Femur (tissue), 1 donor: ENCODE measurements around the gene DDX50.
"Not testable (repeated sequence)": the region's sequence is repeated elsewhere in the genome, so short reads cannot be mapped to it uniquely, and the experiment has no call there.

ENCODE experiments used
- DNase-seq: peaks from one replicate; pipeline ENCODE4 v3.0.0-alpha.2; 2017

The DDX50 gene

DNA sequence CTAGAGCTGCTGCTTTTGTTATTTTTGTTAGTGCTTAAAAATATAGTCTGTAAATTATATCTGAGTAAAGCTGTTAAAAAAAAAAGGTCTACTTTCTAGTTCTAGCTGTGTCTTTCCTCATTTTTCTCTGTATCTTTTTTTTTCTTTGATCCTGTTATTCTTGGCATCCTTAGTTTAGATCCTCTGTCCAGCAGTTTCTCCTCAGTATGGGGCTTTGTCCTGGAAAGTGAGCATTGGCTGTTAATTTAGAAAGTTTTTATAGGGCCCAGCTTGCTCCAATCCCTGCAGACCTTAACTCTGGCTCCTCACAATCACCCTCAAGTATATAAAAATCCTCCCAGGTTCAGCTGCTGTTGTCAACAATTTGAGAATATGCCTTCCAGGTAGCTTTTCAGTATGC is 23.5 kb downstream of the DDX50 start:
- DNase-seq, result no peak

DNA sequence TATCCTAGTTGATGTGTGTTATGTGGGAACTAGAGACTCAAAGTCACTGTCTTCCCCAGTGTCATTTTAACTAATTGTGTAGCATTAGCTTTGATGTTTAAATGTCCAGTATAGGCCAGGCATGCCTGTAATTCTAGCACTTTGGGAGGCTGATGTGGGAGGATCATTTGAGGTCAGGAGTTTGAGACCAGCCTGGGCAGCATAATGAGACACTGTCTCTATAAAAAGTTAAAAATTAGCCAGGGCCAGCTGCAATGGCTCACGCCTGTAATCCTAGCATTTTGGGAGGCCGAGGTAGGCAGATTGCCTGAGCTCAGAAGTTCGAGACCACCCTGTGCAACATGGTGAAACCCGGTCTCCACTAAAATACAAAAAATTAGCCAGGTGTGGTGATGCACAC is 24.4 kb downstream of the DDX50 start:
- no peak for DNase-seq

DNA sequence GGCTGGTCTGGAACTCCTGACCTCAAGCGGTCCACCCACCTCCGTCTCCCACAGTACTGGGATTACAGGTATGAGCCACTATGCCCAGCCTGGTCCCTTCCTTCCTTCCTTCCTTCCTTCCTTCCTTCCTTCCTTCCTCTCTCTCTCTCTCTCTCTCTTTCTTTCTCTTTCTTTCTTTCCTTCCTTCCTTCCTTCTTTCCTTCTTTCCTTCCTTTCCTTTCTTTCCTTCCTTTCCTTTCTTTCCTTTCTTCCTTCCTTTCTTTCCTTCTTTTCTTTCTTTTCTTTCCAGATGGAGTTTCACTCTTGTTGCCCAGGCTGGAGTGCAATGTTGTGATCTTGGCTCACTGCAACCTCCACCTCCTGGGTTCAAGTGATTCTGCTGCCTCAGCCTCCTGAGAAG is 28.0 kb downstream of the DDX50 start:
- not testable (repeated sequence) for DNase-seq

DNA sequence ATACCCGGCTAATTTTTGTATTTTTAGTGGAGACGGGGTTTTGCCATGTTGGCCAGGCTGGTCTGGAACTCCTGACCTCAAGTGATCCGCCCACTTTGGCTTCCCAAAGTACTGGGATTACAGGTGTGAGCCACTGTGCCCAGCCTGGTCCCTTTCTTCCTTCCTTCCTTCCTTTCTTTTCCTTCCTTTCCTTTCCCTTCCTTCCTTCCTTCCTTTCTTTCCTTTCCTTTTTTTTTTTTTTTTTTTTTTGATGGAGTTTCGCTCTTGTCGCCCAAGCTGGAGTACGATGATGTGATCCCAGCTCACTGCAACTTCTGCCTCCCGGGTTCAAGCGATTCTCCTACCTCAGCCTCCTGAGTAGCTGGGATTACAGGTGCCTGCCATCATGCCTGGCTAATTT is 28.8 kb downstream of the DDX50 start:
- DNase-seq, result not testable (repeated sequence)

DNA sequence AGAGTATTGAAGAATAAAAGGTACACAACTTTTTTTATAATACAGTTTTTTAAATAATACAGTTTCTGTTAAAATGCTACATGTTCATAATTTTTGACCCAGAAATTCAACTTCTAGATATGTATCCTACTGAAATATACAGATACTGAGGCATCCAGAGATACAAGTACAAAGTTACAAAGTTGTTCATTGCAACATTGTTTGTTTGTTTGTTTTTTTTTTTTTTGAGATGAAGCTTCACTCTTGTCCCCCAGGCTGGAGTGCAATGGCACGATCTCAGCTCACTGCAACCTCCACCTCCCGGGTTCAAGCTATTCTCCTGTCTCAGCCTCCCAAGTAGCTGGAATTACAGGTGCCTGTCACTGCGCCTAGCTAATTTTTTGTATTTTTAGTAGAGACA is 31.7 kb downstream of the DDX50 start:
- not testable (repeated sequence) for DNase-seq

DNA sequence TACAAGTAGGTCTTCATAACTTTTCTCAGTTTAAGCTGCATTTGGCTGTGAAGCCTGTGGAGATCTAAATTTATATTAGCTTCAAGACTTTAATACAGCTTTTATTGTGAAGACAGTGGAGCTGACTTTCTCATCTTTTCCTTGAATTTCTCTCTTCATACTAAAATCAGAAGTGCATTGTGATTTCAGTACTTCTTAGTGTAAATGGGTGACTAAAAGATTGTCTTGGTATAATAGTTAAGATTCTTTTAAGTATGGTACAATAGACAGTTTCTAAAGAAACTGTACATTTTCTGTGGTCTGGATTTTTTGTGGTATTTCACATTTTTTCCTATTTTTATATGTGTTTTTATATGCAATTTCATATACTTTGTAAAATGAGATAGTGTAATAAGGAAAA is 33.9 kb downstream of the DDX50 start:
- DNase-seq, result no peak

DNA sequence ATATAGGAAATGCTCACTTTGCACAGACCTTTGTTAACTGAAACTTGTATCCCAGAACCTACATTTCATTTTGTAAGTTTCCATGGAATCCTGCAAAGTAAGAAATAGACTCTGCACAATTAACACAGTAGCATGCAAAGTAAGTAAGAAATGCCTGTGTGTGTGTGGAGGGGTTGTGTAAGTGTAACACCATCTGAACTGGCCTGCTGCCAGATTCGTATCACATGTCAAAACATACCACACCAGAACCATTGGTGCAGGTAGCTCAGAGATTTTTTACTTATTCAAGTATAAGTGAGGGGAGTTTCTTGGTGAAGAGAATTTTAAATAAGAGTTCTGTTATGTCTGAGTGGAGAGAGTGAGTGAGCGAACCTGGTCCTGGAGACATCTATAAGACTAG is 37.0 kb downstream of the DDX50 start:
- DNase-seq, result no peak

DNA sequence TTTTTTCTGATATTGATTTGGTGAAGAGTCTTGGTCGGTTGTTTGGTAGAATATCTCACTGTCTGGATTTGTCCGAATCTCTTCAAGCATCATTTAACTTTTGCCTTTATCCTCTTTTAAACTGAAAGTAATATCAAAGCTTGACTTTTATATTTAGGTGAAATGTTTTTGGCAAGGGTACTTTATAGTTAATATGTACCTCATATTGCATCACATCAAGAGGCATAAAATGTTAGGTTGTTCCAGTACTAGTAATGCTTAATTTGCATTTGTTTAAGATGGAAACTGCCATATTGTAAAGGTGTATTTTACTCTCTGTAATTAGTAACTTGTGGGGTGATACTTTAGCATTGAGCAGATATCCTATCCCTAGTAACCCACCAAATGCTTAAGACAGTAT is 37.8 kb downstream of the DDX50 start:
- DNase-seq, result no peak

DNA sequence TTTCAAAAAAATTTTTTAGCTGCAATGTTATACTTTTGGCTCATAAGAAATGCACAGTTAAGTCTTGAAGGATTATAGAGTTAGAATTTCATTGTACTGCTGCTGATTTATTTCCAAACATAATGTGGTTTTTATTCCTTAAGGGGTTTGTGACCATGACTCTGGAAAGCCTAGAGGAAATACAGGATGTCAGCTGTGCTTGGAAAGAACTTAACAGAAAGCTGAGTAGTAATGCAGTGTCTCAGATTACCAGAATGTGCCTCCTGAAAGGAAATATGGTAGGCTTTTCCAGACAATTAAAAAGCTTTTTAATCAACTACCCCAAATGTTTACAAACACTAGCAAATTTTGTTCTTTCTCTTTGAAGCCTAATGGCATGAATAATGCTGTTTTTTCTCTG is 39.8 kb downstream of the DDX50 start:
- not testable (repeated sequence) for DNase-seq

DNA sequence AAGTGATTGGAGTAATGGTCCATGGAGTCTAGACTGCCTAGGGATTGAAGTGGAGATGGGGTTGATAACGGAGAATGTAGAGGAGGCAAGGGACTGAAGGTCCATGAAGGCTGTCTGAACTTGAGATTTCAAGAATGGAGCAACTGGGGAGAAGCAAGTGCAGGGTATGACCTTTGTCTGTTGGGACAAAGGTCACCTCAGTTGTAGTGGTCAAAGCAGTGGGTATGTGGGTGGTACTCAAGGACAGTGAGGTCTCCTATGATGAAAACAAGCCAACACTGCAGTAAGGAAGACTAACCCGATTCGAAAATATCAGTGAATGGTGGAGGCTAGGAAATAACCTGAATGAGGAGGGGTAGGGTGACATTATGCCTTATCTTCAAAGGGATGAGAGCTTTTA is 49.5 kb downstream of the DDX50 start:
- no peak for DNase-seq

DNA sequence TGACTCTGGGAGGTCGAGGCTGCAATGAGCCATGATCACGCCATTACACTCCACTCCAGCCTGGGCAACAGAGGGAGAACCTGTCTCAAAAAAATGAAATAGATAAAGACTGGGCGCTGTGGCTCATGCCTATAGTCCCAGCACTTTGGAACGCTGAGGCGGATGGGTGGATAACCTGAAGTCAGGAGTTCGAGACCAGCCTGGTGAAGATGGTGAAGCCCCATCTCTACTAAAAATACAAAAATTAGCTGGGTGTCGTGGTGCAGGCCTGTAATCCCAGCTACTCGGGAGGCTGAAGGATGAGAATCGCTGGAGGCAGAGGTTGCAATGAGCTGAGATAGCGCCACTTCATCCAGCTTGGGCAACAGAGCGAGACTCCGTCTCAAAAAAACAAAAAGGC is 53.8 kb downstream of the DDX50 start:
- DNase-seq, result no peak

DNA sequence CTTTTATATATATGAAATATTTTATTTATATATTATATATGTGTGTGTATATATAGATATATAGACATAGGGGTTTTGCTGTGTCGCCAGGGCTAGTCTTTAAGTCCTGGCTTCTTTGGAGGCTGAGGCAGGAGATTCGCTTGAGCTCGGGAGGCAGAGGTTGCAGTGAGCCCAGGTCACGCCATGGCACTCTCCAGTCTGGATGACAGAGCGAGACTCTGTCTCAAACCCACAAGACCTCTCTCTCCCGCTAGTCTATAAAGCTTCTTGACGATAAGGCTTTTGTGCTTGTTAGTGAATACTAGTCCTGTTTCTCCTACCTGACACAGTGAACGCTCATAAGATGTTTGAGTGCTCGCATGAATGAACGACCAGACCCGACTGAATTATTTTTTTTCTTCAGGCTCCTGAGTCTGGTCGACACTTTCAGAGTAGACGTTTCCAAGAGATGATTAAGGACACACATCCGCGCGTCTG is 54.3 kb downstream of the DDX50 start:
- peak; percentile 21 for DNase-seq

DNA sequence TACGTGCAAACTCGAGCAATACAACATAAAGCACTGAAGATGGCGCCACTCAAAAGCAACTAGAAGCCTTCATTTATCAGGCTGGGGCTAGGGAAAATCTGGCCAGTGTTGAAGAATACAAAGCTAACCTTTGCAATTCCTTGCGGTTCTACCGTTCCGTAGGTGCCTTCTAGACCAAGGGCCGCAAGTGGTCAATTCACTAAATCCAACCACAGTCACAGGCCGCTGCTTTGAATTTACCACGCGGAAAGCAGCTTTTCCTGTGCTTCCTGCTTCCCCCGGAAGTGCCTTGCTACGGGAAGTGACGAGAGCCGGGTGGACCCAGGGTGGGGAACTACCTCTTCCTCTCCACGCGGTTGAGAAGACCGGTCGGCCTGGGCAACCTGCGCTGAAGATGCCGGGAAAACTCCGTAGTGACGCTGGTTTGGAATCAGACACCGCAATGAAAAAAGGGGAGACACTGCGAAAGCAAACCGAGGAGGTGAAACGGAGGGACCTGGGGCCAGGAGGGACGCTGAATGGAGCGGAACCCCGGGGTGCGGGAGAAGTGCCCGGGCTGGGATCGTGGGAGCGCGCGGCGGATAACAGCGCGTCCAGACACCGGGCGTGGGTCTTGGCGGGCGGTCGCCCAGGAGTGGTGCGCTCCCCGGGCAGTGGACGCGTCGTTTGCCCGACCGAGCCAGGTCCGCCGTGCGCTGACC is 54.9 kb downstream of the DDX50 start, which contains the start of gene DDX21:
DDX21 (plus strand) TSS at position 339 of the 701 bp plus-strand sequence; CDS start at position 395, 56 bp downstream.
- DNase-seq, result peak; percentile 96

DNA sequence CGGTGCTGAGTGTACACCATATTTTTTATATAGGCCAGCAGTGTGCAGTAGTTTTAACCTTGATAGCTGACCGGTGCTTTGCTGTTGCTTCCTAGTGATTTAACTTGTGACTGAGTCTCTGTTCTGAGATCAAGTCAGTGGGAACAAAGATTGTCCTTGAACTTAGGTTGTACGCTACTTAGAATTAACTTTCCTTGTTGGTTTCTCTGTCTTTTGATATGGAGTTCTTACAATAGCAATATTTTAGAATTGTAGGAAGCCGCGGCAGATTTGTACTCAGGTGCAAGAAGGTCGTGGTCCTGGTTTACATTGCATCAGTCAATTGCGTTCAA is 56.1 kb downstream of the DDX50 start:
- no peak for DNase-seq

DNA sequence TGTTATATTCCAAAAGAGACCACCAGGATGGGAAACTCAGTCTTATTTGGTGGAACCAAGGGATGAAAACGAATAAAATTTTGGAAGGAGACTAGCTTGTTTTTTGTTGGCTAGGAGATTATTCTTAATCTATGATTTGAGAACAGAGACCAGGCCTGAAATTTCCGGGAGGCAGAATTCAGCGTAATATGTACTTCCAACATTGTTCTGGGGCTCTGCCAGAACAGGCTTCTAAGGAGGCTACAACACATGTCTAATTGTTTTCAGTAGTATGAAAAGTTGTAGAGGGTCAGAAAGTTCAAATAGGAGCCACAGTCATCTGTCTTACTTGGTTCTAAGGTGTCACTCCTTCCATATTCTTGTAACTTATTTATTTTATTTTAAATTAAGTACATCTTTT is 56.5 kb downstream of the DDX50 start:
- DNase-seq, result no peak

DNA sequence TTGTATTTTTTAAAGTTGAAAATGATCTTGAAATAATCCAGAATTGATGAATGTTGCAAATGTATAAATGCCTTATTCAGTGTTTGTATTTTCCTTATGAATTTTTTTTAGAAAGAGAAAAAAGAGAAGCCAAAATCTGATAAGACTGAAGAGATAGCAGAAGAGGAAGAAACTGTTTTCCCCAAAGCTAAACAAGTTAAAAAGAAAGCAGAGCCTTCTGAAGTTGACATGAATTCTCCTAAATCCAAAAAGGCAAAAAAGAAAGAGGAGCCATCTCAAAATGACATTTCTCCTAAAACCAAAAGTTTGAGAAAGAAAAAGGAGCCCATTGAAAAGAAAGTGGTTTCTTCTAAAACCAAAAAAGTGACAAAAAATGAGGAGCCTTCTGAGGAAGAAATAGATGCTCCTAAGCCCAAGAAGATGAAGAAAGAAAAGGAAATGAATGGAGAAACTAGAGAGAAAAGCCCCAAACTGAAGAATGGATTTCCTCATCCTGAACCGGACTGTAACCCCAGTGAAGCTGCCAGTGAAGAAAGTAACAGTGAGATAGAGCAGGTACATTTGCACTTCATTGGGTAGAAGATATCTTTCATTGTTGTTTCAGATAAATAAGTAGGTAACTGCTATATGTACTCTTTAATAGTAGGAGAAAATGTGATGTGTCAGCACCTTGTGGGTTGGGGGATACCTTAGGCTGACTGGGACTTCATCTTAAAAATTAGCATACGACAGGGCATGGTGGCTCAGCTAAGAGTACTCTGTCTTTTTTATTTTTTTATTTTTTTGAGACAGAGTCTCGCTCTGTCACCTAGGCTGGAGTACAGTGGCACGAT is 58.8 kb downstream of the DDX50 start:
- no peak for DNase-seq

DNA sequence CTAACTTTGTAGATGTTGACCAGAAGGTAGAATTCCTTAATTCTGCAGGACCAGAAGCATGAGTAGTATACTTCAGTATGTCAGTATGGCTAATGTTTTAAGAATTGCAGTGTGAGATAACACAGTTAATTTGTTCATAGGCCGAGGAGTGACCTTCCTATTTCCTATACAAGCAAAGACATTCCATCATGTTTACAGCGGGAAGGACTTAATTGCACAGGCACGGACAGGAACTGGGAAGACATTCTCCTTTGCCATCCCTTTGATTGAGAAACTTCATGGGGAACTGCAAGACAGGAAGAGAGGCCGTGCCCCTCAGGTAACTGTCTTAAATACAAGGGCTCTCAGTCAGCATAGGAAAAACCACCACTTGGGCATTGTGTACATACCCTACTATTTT is 62.0 kb downstream of the DDX50 start:
- DNase-seq, result no peak

DNA sequence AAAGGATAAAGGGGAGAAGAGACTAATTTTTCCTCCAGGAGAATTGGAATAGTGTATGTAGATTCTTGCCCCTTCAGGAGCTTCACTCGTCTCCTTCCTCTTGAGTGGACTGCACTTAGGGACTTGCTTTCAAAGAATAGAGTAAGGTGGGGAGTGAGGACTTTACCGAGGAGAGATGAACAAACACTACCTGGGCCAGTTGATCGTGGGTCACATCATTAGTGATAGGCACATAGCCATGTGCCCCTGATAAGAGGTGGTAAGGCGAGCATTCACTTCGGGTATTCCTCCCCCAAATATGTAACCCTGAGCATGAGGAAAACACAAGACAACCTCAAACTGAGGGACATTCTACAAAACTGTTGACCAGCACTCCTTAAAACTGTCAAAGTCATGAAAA is 72.9 kb downstream of the DDX50 start:
- DNase-seq, result no peak

DNA sequence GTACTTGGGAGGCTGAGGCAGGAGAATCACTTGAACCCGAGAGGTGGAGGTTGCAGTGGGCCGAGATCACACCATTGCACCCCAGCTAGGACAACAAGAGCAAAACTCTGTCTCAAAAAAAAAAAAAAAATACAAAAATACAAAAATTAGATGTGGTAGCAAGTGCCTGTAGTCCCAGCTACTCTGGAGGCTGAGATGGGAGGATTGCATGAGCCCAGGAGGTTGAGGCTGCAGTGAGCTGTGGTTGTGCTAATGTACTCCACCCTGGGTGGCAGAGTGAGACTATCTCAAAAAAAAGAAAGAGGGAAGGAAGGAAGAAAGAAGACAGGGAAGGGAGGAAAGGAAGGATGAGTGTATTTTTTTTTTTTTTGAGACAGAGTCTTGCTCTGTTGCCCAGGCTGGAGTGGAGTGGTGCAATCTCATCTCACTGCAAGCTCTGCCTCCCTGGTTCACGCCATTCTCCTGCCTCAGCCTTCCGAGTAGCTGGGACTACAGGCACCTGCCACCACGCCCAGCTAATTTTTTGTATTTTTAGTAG is 74.9 kb downstream of the DDX50 start:
- not testable (repeated sequence) for DNase-seq

DNA sequence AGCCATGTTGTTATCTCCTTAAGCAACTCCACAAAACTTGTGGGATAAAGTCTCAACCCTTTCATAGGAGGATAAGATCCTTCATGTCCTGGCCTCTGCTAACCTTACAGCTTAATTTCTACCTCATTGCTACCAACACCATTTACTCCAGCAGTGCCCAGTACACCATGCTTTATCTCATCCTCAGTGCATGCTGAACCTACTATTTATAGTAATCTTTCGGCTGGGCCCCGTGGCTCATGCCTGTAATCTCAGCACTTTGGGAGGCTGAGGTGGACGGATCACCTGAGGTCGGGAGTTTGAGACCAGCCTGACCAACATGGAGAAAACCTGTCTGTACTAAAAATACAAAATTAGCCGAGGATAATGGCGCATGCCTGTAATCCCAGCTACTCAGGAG is 78.6 kb downstream of the DDX50 start:
- not testable (repeated sequence) for DNase-seq

DNA sequence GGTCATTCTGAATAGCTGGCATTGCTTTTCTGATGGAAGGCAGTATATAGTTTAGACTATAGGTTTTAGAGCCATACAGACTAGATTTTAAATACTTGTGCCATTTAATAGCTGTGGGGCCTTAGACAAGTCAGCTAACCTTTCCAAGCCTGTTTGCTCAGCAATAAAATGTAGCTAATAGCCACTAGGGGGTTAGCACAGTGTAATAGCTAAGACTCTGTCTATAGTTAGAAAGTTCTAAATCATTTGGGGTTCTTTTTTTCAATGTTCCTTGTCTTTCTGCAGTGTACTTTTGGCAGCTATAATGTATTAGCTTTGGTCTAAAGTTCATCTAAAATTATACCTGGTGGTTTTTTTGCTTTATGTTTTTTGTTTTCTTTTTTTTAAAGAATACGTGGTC is 80.0 kb downstream of the DDX50 start:
- DNase-seq, result no peak

DNA sequence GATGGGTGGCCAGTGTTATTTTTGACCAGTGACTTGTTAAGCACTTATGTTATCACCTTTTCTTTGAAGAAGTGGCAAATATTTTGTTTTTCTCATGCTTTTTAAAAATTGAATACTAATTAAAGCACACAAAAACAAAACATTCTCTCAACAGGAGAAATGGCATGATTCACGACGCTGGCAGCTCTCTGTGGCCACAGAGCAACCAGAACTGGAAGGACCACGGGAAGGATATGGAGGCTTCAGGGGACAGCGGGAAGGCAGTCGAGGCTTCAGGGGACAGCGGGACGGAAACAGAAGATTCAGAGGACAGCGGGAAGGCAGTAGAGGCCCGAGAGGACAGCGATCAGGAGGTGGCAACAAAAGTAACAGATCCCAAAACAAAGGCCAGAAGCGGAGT is 81.3 kb downstream of the DDX50 start:
- no peak for DNase-seq

DNA sequence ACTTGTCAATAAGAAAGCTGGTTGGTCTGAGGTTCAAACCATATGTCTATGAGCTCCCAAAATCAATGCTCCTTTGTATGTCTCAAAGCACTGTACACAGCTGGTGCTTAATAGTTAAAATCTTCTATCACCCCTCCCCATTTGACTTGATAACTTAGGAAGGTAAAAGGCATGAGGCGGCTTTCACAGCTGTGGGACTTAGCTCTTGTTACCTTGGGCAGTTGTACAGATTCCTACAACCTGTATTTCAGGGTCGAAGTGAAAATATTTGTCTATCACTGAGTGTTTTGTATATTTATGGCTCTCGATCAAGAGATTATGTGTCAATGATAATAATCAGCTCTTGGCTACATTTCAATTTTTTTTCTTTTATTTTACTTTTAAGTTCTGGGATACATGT is 86.5 kb downstream of the DDX50 start:
- DNase-seq, result no peak
